ENCODE data around the gene NRGN. TPM values are rescaled to one million over a fixed set of nuclear protein-coding genes. Genes with fewer than 3 reads are reported as not detected.

Gene NRGN
- total and polyA plus RNA-seq, 10 of the 15 experiments (the other 5 are each of a cell fraction or from before 2014, with no cell fraction given) = 0.36 to 3.2 (median 1.1) TPM; not detected in 2

DNA sequence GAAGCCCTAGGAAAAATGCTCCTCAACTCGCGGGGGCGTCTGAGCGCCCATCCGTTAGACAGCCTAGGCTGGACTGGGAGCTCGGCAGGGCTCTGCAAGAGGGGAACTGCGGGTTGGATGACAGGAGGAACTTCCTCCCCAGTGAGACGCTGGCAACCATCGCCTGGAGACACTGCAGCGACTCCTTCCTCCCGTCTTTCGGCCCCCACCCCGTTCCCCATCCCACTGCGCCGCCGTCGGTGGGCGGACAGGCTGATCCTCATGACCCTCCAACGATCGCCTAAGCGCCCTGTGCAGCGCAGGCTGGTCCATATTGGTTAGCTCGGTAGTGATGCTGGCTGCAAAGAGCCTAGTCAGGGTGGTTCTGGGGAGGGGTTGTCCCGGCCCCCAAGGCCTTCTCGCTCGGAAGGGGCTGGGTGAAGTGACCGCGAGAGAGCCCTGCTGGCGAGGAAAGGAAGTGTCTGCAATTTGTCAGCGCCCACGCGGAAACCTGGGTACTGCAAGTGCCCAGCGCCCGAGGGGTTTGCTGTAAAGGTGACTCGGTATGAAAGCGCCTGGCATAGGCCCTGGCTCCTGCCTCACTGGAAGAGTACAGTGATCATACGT is 638 bp downstream of the NRGN start (continued):
- TF ChIP-seq NFXL1 (IDR thresholded peaks at IDR 0.05; ENCODE audit: borderline replicate concordance) (no peak), MYB (IDR thresholded peaks at IDR 0.05; ENCODE audit: borderline replicate concordance, low read depth, low read length) (no peak), IRF4 (IDR thresholded peaks at IDR 0.05; ENCODE audit: low read depth, low read length) (no peak), NBN (IDR thresholded peaks at IDR 0.05) (0 out of 2 replicates have a peak, but pooled peaks have one; percentile 30), SMC3 (IDR thresholded peaks at IDR 0.05; ENCODE audit: borderline replicate concordance, low read length) (peak; percentile 22; the same call in 1 of the 2 replicates), SP1 (IDR thresholded peaks at IDR 0.05; ENCODE audit: low read depth, low read length) (no peak)

DNA sequence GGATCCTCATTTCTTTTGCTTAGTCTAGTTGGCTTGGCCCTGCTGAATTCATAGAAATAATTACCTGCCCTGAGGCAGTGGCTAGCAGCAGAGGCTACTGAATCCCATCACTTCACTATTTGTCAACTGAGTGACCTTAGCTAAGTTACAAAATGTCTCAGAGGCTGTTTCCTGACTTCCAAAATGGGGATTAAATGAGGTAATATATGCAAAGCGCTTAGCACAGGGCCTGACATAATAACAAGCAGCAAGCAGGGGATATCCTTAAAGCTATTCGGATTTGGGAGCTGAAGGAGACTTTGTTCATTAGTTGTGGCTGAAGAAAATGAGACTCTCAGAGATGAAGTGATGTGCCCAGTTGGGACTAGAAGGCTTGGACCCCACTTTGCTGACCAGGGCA is 2.8 kb downstream of the NRGN start:
- Histone ChIP-seq H2AFZ (ENCODE audit: control insufficient read depth, low read depth, low read length) (no peak overlapping the region), H3K27ac (ENCODE audit: control insufficient read depth, insufficient read depth) (no peak overlapping the region), H3K4me1 (ENCODE audit: control insufficient read depth, insufficient read depth, low read length) (peaks cover 14% of the 10 kb centered on the region), H3K9me3 (replicated peaks; ENCODE audit: control insufficient read depth, insufficient read depth, low read length) (no peaks in the 10 kb centered on the region), H3K27me3 (replicated peaks in 1 of 2; ENCODE audit: control insufficient read depth in 2 of 2, insufficient read depth in 2 of 2, low read length in 1 of 2) (peaks cover 0 to 2% of the 10 kb centered on the region in 2 experiments; a peak in 1 of 4 replicates), H3K4me2 (ENCODE audit: control insufficient read depth, insufficient read depth) (no peak overlapping the region), H4K20me1 (ENCODE audit: control insufficient read depth, insufficient read depth) (no peaks in the 10 kb centered on the region), H3K36me3 (ENCODE audit: control insufficient read depth in 2 of 2, insufficient read depth in 2 of 2, low read length in 1 of 2) (no peaks in the 10 kb centered on the region), H3K9ac (ENCODE audit: control insufficient read depth, insufficient read depth, low read length) (no peak overlapping the region), H3K4me3 (no peak overlapping the region), H3K79me2 (ENCODE audit: control insufficient read depth, insufficient read depth, low read length) (no peaks in the 10 kb centered on the region)
- ChIA-PET RAD21 (ENCODE audit: unreplicated experiment) (interaction anchor here (1.1 kb wide), 1 partner anchor 36 kb away, joined by 3 read pairs; no protein-coding TSS in a partner anchor), CTCF (interaction anchor here (1.6 to 12.2 kb wide), 4 partner anchors 18 to 98 kb away, joined by 5 to 202 read pairs (median 58); partner anchors contain the start of genes ESAM, SIAE and SPA17), SMC1A (ENCODE audit: uncharacterized antibody, unreplicated experiment) (interaction anchor here (0.8 to 4.9 kb wide), 4 partner anchors 18 to 77 kb away, joined by 3 to 32 read pairs (median 6); no protein-coding TSS in a partner anchor), POLR2A (interaction anchor here (0.5 to 1.1 kb wide), 3 partner anchors 17 to 26 kb away, joined by 3 to 5 read pairs (median 4); no protein-coding TSS in a partner anchor)
- in situ Hi-C loops (cut with MboI) = no loop called here
- intact Hi-C loops (cut with micrococcal nuclease; ENCODE audit: unreplicated experiment) = no loop called here
- FAIRE-seq (no peak), DNase-seq (ENCODE audit: low read depth, low spot score) (no peak), ATAC-seq (no peak)
- WGBS (ENCODE audit: insufficient coverage, insufficient replicate concordance, low lambda C conversion rate, missing lambda C conversion rate) = 26% methylated on average over 2 of the region's 2 CpGs
- no TSS peak for BruUV-seq (replicated peaks)
- TF ChIP-seq IRF4 (IDR thresholded peaks at IDR 0.05; ENCODE audit: low read depth, low read length) (no peak), SMAD1 (IDR thresholded peaks at IDR 0.05; ENCODE audit: low read depth, partially characterized antibody) (no peak), PAX5 (IDR thresholded peaks at IDR 0.05; ENCODE audit: borderline replicate concordance, low read depth, low read length) (no peak), ZNF207 (IDR thresholded peaks at IDR 0.05; ENCODE audit: borderline replicate concordance) (no peak), KDM1A (IDR thresholded peaks at IDR 0.05; ENCODE audit: borderline replicate concordance) (no peak), NFIC (IDR thresholded peaks at IDR 0.05; ENCODE audit: low read depth, low read length) (no peak), GATAD2B (conservative IDR thresholded peaks at IDR 0.05; ENCODE audit: low read depth) (no peak), RELA (IDR thresholded peaks at IDR 0.05; ENCODE audit: borderline replicate concordance, partially characterized antibody) (no peak), RCOR1 (conservative IDR thresholded peaks at IDR 0.05; ENCODE audit: low read depth, low read length) (no peak), ETV6 (conservative IDR thresholded peaks at IDR 0.05 in 1 of 2, IDR thresholded peaks at IDR 0.05 in 1 of 2; ENCODE audit: borderline replicate concordance in 1 of 2, low read depth in 1 of 2) (no peak), NRF1 (conservative IDR thresholded peaks at IDR 0.05; ENCODE audit: low read depth, low read length) (no peak), STAT1 (conservative IDR thresholded peaks at IDR 0.05) (no peak), ZNF217 (IDR thresholded peaks at IDR 0.05) (no peak)
- TF ChIP-seq, protein P1, sequence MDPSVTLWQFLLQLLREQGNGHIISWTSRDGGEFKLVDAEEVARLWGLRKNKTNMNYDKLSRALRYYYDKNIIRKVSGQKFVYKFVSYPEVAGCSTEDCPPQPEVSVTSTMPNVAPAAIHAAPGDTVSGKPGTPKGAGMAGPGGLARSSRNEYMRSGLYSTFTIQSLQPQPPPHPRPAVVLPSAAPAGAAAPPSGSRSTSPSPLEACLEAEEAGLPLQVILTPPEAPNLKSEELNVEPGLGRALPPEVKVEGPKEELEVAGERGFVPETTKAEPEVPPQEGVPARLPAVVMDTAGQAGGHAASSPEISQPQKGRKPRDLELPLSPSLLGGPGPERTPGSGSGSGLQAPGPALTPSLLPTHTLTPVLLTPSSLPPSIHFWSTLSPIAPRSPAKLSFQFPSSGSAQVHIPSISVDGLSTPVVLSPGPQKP (IDR thresholded peaks at IDR 0.05; ENCODE audit: low read depth, low read length) = no peak
- TF ChIP-seq, protein P2, sequence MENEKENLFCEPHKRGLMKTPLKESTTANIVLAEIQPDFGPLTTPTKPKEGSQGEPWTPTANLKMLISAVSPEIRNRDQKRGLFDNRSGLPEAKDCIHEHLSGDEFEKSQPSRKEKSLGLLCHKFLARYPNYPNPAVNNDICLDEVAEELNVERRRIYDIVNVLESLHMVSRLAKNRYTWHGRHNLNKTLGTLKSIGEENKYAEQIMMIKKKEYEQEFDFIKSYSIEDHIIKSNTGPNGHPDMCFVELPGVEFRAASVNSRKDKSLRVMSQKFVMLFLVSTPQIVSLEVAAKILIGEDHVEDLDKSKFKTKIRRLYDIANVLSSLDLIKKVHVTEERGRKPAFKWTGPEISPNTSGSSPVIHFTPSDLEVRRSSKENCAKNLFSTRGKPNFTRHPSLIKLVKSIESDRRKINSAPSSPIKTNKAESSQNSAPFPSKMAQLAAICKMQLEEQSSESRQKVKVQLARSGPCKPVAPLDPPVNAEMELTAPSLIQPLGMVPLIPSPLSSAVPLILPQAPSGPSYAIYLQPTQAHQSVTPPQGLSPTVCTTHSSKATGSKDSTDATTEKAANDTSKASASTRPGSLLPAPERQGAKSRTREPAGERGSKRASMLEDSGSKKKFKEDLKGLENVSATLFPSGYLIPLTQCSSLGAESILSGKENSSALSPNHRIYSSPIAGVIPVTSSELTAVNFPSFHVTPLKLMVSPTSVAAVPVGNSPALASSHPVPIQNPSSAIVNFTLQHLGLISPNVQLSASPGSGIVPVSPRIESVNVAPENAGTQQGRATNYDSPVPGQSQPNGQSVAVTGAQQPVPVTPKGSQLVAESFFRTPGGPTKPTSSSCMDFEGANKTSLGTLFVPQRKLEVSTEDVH (IDR thresholded peaks at IDR 0.05; ENCODE audit: low read depth, partially characterized antibody) = no peak

All from GM12878 (cell line).